Upper lobe of right lung (tissue), 1 donor: Measurements from ENCODE around the gene KANSL1. TPM values are rescaled to one million over a fixed set of nuclear protein-coding genes. Genes with fewer than 3 reads are reported as not detected.

ENCODE experiments used
- ATAC-seq: fragments of 200-7000 bp; cut with Tn5 transposase; one replicate; pipeline ENCODE4 v1.9.1; 2020; ENCODE audit warnings: mild to moderate bottlenecking, moderate library complexity
- DNase-seq: peaks from one replicate; pipeline ENCODE4 v3.0.0-alpha.2; 2020
- H3K27ac ChIP-seq: fragments of 200-600 bp; one replicate; pipeline ENCODE4 v1.8.0; 2022
- H3K27me3 ChIP-seq: fragments of 200-600 bp; one replicate; pipeline ENCODE4 v1.8.0; 2022; ENCODE audit warnings: mild to moderate bottlenecking
- H3K36me3 ChIP-seq: fragments of 200-600 bp; one replicate; pipeline ENCODE4 v1.8.0; 2022
- H3K4me1 ChIP-seq: fragments of 200-600 bp; one replicate; pipeline ENCODE4 v1.8.0; 2022
- H3K4me3 ChIP-seq: fragments of 200-600 bp; one replicate; pipeline ENCODE4 v1.8.0; 2022; ENCODE audit warnings: mild to moderate bottlenecking
- H3K9me3 ChIP-seq: fragments of 200-600 bp; one replicate; pipeline ENCODE4 v1.8.0; 2022
- CTCF ChIP-seq: fragments of 200-600 bp; IDR thresholded peaks from one replicate; pipeline ENCODE4 v1.8.0; 2022; ENCODE audit warnings: antibody characterized with exemption
- intact Hi-C: fragments of 100-400 bp; cut with DNase I; formaldehyde crosslinking; loops from one replicate; pipeline ENCODE4 v1.11.0; 2022
- total RNA-seq: library from RNA; stranded (reverse); fragmentation: NEBNext Ultra II Directional; extraction: Animal tissue kit (Norgen Biotek cat#: 25700); gene quantifications from one replicate; pipeline ENCODE4 v1.2.1, GENCODE V29; 2021
- donor health status: DM: no; HTN: yes; CAD: no; lungs with severe emphysema.

KANSL1 gene
- total RNA-seq, 1 donor from 2014 or later, result 69.8 TPM

GRCh38 chr17:46036491-46036890 lies 156.7 kb downstream of the KANSL1 start:
- Histone ChIP-seq H3K27me3 (no peaks in the 10 kb centered on the region), H3K4me1 (no peaks in the 10 kb centered on the region), H3K9me3 (no peaks in the 10 kb centered on the region), H3K27ac (no peak overlapping the region), H3K4me3 (no peak overlapping the region), H3K36me3 (peaks cover 93% of the 10 kb centered on the region)
- no peak for DNase-seq
- intact Hi-C loops, result no loop called here
- ATAC-seq, result no peak
- TF ChIP-seq CTCF, result no peak

DNA sequence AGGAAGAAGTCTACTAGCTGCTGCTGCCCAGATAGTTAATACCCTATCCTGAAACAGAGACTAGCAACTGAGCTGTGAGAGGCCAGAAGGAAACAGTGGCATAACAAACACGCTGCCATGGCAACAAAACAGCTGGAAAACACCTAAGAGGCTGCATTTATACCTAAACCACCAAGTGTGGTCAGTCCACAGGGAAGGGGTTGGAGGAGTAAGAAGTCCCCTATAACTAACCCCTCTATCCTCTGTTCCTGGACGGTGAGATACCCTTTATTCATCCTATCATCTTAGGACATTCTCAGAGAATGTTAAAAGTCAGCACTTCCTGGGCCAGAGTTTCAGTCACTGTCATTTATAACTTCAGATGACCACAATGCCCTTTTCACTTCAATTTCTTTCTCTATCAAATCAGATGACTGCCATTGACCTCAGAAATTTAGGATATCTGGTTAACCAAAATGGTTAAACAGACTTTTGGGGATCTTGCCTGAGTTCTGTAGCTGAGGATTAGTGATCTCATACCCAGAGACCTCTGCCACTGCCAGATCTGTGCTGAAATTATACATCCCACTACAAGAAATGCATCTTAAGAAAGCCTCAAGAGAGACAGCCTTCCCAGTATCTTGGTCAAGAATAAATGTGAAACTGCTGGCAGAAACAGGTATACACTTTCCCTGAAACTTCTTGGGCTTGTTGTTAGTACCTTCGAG lies 158.0 kb downstream of the KANSL1 start:
- Histone ChIP-seq H3K4me1 (no peaks in the 10 kb centered on the region), H3K36me3 (peaks cover 99% of the 10 kb centered on the region), H3K27ac (no peak overlapping the region), H3K9me3 (no peaks in the 10 kb centered on the region), H3K27me3 (no peaks in the 10 kb centered on the region), H3K4me3 (no peak overlapping the region)
- intact Hi-C loops, result no loop called here
- no peak for TF ChIP-seq CTCF
- no peak for DNase-seq
- no peak for ATAC-seq

- Histone ChIP-seq H3K4me1 (no peaks in the 10 kb centered on the region), H3K9me3 (no peaks in the 10 kb centered on the region), H3K27ac (no peak overlapping the region), H3K36me3 (peaks cover 95% of the 10 kb centered on the region), H3K4me3 (no peak overlapping the region), H3K27me3 (no peaks in the 10 kb centered on the region)
- intact Hi-C loops, result no loop called here
- no peak for DNase-seq
- TF ChIP-seq CTCF, result no peak
- ATAC-seq, result no peak
Observed at GRCh38 chr17:46033392-46033791, 159.8 kb downstream of the KANSL1 start.

GRCh38 chr17:46032909-46033308 lies 160.3 kb downstream of the KANSL1 start:
- H3K9me3 ChIP-seq, result no peaks in the 10 kb centered on the region

GRCh38 chr17:46031920-46032319 lies 161.3 kb downstream of the KANSL1 start:
- DNase-seq (no peak), ATAC-seq (no peak)
- intact Hi-C loops, result no loop called here
- no peak for TF ChIP-seq CTCF
- H3K9me3 ChIP-seq, result no peaks in the 10 kb centered on the region
- no peak overlapping the region for H3K27ac ChIP-seq
- peaks cover 91% of the 10 kb centered on the region for H3K36me3 ChIP-seq
- H3K4me1 ChIP-seq, result no peaks in the 10 kb centered on the region
- no peak overlapping the region for H3K4me3 ChIP-seq
- no peaks in the 10 kb centered on the region for H3K27me3 ChIP-seq

More at GRCh38 chr17:46032909-46033308, 160.3 kb downstream of the KANSL1 start:
- TF ChIP-seq CTCF, result no peak
- no peak for DNase-seq
- Histone ChIP-seq H3K36me3 (peaks cover 95% of the 10 kb centered on the region), H3K4me3 (no peak overlapping the region), H3K4me1 (no peaks in the 10 kb centered on the region), H3K27me3 (no peaks in the 10 kb centered on the region), H3K27ac (no peak overlapping the region)
- intact Hi-C loops, result no loop called here
- ATAC-seq, result no peak

DNA sequence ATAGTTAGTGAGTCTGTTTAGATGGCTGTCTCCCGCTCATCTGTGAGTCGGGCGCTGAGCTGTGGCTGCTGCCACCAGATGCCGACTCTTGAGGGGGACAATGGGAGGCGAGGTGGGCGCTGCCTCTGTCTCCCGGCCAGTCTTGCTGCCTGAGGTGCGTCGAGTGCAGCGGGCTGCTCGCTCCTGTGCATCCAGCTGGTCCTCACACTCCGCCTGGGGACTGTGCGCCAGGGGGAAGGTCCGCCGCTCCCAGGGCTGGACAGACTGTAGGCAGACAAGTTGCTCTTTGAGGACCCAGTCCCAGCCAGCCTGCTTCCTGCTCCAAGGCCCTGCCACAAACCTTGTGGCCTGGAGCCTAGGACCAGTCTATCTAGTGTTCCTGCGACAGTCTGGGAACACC lies 161.8 kb downstream of the KANSL1 start:
- intact Hi-C loops, result no loop called here

More for the DNA sequence above, 161.8 kb downstream of the KANSL1 start:
- DNase-seq (no peak), ATAC-seq (no peak)
- no peak for TF ChIP-seq CTCF
- Histone ChIP-seq H3K4me3 (no peak overlapping the region), H3K27me3 (no peaks in the 10 kb centered on the region), H3K27ac (no peak overlapping the region), H3K9me3 (no peaks in the 10 kb centered on the region), H3K36me3 (peaks cover 88% of the 10 kb centered on the region), H3K4me1 (no peaks in the 10 kb centered on the region)
